NCI-H2171 (cell line): Measurements from ENCODE around the gene RRBP1.

Experiments
- DNase-seq: peaks from one replicate; lab custom pipeline; 2025; lab: John Stamatoyannopoulos, UW

Gene RRBP1

GRCh38 chr20:17647391-17648314 lies 34.4 kb downstream of the RRBP1 start:
- DNase-seq = no peak

DNA sequence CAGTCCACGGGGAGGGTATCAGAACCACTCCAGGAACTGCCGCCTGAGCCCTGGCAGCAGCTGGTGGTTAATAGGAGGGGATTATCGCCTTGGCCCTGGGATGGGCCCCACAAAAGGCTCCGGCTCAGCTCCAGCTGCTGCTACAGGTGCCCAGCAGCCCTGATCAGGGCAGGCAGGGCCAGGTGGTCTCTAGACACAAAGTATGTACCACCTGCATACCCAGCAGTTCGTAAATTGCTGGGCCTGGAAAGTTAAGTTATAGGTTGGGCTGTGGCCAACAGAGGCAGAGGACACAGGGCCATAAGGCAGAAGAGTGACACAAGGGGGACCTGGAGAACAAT lies 35.1 kb downstream of the RRBP1 start:
- peak; percentile 54 for DNase-seq

- no peak for DNase-seq
These were observed 35.7 kb downstream of the RRBP1 start for GRCh38 chr20:17646209-17646960.

DNA sequence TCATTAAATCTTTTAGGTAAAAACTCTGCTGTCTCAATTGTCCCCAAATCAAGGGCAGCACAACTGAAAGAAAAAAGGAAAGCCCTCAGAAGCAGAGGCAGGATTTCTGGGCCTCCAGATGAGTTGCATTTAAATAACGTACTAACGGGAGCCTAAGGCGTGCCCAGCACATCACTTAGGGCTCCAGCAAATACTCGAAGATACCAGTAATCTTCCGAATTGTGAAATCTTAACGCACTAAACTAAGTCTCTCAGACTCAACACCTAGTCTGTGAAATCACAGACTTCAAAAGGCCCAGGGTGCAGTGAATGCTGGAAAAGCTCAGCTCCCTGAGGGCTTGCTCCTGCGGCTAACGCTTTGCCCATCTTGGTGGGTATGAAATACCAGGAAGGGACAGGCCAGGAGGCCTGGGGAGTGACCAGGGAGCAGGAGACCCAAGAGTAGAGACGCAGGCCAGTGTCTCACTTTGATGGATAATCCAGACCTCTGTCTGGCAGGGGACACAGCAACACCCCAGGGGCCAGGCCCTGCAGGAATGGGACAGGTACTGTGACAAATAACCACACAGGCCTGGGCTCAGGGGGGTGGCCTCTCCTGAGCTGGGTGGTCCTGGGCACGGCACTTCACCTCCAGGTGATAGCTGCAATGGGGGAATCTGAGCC lies 36.4 kb downstream of the RRBP1 start:
- no peak for DNase-seq

GRCh38 chr20:17645010-17645409 lies 37.0 kb downstream of the RRBP1 start:
- no peak for DNase-seq

DNA sequence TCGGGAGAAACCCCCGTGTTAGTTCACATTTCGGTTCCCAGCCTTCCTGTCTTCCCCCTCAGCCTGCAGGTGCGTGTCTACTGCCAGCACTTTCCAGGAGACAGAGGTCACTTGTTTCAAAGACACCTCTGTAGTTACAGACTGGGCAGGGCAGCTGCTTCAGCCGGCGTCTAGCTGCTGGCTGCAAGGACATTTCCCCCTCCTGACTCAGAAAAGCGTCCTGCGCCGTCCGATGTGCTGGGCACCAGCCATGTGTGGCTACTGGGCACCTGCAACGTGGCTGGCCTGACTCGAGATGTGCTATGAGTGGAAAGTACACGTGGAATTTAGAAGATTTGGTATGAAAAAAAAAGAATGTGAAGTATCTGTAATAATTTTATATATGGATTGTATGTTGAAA lies 37.6 kb downstream of the RRBP1 start:
- DNase-seq = no peak

DNA sequence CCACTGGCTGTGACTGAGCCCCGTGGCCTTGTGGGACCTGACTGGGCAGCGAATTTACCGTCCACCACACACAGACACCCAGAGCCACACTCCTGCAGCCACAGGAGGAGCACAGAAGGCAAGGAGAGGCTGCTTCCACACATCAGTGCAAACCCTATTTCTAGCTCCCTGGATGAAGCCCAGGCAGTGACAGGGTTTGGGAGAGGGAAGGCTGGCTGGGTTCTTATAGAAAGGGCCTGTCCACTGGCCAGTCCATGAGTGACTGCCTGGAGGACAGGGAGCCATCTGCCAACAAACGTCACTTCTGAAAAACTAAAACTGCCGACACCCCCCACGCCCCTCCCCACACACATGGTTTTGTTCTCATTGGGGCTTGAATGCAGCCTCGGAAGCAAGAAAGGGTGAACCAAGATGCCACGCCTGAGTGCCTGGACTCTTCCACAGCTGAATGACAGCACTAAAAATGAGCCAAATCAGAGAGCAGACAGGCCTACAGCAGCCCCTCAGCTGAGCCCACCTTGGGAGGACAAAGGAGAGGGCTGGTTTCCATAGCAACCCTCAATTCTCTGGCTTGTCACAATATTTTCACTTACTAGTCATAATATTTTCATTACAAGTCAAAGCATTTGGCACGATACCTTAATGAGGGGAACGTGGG lies 38.4 kb downstream of the RRBP1 start:
- no peak for DNase-seq

DNA sequence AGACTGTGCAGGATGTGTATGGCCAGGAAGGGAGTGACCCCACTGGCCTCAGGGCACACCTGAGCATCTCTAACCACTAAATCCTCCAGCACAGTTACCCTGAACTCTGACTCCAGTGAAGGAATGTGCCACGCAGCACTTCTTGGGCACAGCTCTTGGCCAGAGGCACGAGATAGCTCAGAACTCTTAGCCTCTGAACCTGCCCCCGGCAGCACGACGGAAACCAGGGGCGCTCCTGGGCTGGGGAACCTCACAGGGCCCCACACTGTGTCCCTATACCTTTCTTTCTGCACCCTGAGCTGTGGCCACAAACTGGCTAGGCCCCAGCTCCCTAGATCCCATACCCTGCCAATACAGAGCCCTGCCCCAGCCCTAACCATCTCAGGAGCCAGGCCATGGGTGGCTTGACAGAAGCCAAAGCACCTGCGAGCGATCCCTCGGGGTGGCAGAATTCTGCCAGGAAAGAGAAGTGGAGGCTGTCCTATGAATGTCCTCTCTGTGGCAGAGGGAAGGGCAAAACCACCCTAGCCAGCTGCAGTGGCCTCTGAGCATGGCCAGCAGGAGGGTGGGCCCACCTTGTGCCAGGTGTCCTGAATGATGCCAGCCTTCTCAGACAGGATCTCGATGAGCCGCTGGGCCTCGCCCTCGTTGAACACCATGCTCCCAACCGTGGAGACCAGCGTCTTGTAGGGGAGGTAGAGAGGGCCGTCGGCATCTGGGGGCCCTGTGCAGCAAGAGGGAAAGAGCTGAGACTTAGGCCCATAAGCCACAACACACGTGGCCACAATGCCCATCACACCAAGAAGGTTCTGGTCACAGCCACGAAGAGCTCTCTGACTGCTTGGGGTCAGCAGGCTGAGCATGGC lies 39.4 kb downstream of the RRBP1 start:
- DNase-seq = no peak

DNA sequence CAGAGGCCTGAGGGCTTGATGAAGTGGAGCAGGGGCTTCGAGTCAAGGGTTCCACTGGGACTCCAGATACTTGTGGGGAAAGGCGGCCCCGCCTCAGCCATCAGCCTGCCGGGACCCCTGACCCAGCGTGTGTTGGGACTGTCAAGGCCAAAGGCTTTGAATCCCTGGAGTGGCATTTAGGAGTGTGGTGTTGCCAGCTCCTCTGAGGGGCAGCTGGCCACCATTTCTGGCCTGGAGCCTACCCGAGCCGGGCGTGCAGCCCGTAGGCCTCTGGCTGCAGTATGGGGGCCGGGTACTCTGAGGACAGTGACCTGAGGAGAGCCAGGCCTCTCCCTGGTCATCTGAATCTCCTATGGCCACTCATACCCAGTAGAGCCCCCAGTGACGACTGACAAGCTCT lies 40.0 kb downstream of the RRBP1 start:
- DNase-seq = no peak

DNA sequence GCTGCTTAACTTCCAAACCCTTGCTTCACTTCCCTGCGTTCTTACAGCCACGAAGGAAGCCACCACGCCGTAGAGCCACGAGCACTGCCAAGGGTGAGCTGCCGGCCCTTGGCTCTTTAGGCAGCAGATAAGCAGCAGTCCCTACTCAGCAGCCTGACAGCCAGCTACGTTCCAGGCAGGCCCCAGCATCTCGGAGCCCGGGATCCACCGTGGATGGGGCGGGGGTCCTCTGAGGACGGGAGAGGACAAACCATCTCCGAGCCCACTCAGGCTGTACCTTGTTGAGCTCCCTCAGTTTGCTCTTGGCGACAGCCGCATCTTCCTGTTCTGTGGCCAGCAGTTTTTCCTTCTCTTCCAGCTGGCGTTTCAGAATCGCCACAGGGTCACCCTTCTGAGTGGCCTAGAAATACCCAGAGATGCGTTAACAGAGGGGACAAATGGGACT lies 40.5 kb downstream of the RRBP1 start:
- no peak for DNase-seq

DNA sequence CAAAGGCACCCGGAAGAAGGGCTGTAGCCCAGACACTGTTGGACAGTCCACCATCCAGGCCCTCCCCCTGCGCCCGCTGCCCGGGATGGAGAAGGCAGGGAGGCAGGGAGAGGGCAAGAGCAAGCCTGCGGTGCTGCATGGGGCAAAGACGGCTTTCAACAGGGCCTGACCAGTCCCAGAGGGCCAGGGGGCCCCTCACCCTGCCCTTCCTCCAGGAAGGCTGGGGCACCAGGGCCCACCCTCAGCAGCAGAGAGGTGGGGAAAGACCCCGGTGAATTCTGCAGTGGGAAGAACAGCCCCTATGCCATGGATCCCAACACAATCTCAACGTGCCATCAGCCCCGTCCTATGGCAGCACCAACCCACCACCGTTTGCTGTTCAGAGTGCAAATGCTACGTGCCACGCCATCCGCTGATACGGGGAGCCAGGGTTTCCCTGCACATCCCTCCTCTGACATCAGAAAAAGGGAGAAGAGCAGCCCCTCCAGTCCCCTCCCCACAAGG lies 41.1 kb downstream of the RRBP1 start:
- no peak for DNase-seq

DNA sequence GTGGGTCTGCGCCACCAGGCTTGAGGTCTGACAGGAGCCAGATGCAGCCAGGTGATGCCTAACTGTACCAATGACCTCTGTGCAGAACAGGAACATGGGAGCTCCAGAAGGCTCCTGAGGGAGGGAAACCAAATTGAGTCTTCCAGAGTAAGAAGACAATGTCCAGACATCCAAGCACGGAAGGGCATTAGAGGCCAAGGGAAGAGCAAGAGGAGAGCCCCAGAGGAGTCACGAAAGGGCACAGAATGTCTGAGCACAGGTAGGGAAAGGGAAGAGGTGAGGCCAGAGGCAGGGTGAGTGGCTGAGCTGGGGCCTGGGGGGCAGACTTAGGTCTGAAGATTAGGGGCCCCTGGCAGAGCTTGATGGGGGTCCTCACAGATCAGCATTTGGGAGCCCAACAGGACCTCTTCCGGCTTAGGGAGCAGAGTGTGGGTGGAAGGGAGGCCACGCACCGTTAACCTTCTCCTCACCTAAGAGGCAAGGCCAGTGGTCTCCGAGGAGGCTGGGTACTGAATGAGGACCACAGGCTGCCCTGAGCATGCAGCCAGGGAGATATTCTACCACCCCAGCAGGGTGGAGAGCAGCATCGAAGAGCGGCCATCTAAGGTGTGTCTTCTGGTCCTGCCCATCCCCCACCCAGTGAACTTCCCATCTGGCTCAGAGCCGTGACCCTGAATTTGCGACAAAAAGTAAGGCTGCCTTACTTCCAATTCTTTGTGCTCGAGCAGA lies 41.7 kb downstream of the RRBP1 start:
- DNase-seq = no peak

- no peak for DNase-seq
These were observed 43.1 kb downstream of the RRBP1 start for GRCh38 chr20:17638835-17639407.

DNA sequence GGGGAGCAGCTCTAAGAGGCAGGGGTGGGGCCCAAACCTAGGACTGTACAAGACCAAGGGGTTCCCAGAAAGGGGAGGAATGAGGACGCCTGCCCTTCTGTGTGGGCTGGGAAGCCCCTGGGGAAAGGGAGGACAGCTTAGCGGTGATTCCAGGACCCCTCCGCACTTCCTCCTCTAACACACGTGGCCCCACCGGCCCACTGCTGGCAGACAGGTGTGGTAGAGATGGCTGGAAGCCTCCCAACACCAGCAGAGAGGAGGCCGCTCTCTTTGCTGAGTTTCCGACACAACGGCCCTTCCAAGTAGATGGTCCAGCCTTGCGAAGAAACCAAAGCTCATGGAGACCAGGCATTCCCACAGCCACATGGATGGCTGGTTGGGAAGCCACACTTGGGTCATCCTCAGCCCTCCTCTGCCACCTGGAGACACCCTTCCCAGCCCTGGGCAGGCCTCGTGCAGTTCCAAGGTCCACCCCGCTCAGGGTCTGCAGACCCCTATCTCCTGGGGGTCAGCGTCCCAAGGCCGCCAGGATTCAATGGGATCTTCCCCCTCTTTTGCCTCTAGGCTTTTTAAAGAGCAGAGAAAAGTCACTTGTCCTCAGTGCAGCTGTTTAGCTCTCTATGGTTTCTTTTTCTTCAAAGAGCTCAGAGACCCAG lies 43.9 kb downstream of the RRBP1 start:
- DNase-seq = no peak

GRCh38 chr20:17637413-17637780 lies 44.6 kb downstream of the RRBP1 start:
- DNase-seq = no peak

DNA sequence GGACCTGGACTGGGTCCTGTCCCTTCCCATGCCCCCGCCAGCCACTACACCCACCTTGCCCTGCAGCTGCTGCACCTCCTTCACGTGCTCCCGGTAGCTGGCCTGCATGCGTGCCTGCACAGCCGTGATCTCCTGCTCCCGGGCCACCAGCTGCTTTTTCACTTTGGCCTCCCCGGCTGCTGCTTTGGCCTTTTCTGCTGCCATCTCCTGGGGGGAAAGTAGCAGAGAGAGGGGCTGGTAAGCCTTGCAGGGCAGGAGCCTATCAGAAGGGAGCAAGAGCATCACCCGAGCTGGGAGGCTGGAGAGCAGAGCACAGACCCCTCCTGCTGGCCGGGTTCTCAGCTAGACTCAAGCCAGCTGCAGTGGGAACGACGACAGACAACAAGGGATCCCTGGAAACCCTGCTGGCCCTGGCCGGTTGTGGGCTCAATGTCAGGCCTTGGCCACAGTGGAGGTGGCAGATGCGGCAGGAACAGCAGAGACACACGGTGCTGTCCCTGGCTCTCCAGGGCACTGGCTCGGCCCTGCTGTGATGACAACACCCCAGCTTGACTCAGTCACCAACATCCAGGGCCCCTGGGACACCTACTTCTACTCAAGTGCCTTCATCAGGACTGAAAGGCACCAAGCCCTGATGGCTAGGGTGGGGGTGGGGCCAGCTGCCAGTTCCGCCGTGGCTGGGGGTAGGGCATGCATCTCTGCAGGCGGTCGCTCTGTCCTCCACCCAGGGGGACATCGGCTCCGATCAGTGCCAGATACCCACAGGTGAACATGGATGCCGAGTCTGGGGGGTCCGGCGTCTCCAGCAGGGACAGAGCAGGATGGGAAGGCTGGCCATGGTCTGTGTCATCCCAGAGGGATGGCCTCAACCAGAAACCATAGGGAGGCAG lies 45.3 kb downstream of the RRBP1 start:
- DNase-seq = peak; percentile 23

GRCh38 chr20:17635332-17636244 lies 46.5 kb downstream of the RRBP1 start:
- no peak for DNase-seq
